GM18511 (cell line): Measurements from ENCODE around the gene AMPD3.

Experiments
- ATAC-seq: cut with Tn5 transposase; IDR thresholded peaks from one replicate; pipeline ENCODE4 v1.9.1; 2021; ENCODE audit warnings: mild to moderate bottlenecking, moderate library complexity; ENCODE audit not compliant: unreplicated experiment

AMPD3 gene

GRCh38 chr11:10454878-10455631, at the start of gene AMPD3:
AMPD3 (plus strand) TSS chr11:10455264; CDS start chr11:10461520, 6,256 bp downstream.
- no peak for ATAC-seq

- ATAC-seq = no peak
These were observed 49.0 kb upstream of the AMPD3 start for GRCh38 chr11:10405865-10406592.

- no peak for ATAC-seq
These were observed 48.0 kb upstream of the AMPD3 start for GRCh38 chr11:10407055-10407454.

GRCh38 chr11:10407749-10408685, 47.0 kb upstream of the AMPD3 start:
- no peak for ATAC-seq

GRCh38 chr11:10409207-10409661, 45.8 kb upstream of the AMPD3 start:
- no peak for ATAC-seq

GRCh38 chr11:10410106-10410843, 44.8 kb upstream of the AMPD3 start:
- ATAC-seq = no peak

GRCh38 chr11:10410844-10411200, 44.2 kb upstream of the AMPD3 start:
- no peak for ATAC-seq

- ATAC-seq = no peak
These were observed 42.8 kb upstream of the AMPD3 start for GRCh38 chr11:10412266-10412665.

GRCh38 chr11:10413268-10413667, 41.8 kb upstream of the AMPD3 start:
- ATAC-seq = no peak

- no peak for ATAC-seq
These were observed 40.9 kb upstream of the AMPD3 start for GRCh38 chr11:10414181-10414580.

GRCh38 chr11:10414659-10415058, 40.4 kb upstream of the AMPD3 start:
- no peak for ATAC-seq

GRCh38 chr11:10415817-10416392, 39.2 kb upstream of the AMPD3 start:
- ATAC-seq = no peak

GRCh38 chr11:10418259-10418949, 36.7 kb upstream of the AMPD3 start:
- ATAC-seq = no peak

- no peak for ATAC-seq
These were observed 36.1 kb upstream of the AMPD3 start for GRCh38 chr11:10418950-10419310.

- no peak for ATAC-seq
These were observed 28.6 kb upstream of the AMPD3 start for GRCh38 chr11:10426475-10426874.

- no peak for ATAC-seq
These were observed 26.6 kb upstream of the AMPD3 start for GRCh38 chr11:10428453-10428852.

GRCh38 chr11:10429526-10429925, 25.5 kb upstream of the AMPD3 start:
- ATAC-seq = no peak

GRCh38 chr11:10432493-10432892, 22.6 kb upstream of the AMPD3 start:
- no peak for ATAC-seq

GRCh38 chr11:10432971-10433370, 22.1 kb upstream of the AMPD3 start:
- no peak for ATAC-seq

- no peak for ATAC-seq
These were observed 18.8 kb upstream of the AMPD3 start for GRCh38 chr11:10436224-10436623.
